ENCODE data around the gene PCP4. TPM values are rescaled to one million over a fixed set of nuclear protein-coding genes. Genes with fewer than 3 reads are reported as not detected.

The PCP4 gene
- total RNA-seq (ENCODE audit: low replicate concordance) = 0.81 TPM in 1 of 2 replicates, not detected in the other

DNA sequence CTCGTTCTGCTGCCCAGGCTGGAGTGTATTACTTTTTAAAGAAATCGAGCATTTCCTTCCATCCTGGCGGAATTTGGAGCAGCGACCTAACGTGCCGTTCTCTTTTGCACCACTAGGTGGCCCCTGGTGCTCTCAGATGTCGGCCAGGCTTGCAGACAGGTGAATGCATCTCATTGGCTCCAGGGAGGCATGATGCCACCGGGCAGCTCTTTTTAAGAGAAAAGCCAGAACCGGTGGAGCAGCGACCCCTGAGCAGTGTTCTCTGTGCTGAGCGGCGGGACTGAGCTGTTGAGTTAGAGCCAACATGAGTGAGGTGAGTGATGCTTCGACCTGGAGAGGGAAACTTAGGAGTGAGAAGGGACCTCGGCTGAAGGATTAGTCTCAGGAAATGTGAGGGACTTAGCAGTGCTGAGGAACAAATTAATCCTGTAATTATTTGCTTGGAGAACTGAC lies at the start of gene PCP4:
PCP4 (plus strand) TSS at position 241 of the 453 bp plus-strand sequence; CDS start at position 305, 64 bp downstream.
- no peak within 1 kb of the TSS for H3K27ac ChIP-seq
- peak; percentile 93 for DNase-seq (ENCODE audit: low spot score)
- no peak within 1 kb of the TSS for H3K27ac Mint-ChIP-seq
- TF ChIP-seq EZH2 (IDR thresholded peaks at IDR 0.05) = no peak
- no peak for TF ChIP-seq EZH2phosphoT487 (IDR thresholded peaks at IDR 0.05)
- TF ChIP-seq CTCF (IDR thresholded peaks at IDR 0.05) = peak; percentile 91
- H2AFZ ChIP-seq (replicated peaks) = peak within 1 kb of the TSS; percentile 54
- peak within 1 kb of the TSS; percentile 34 for H3K4me3 Mint-ChIP-seq
- H3K4me1 ChIP-seq = peaks cover 5% of the 10 kb centered on the region
- H3K36me3 ChIP-seq = no peaks in the 10 kb centered on the region
- peak within 1 kb of the TSS; percentile 60 for H3K4me2 ChIP-seq
- no peaks in the 10 kb centered on the region for H3K9me3 ChIP-seq (ENCODE audit: low read depth)
- H3K9me3 Mint-ChIP-seq = no peaks in the 10 kb centered on the region
- no peaks in the 10 kb centered on the region for H3F3A ChIP-seq (ENCODE audit: low read depth)
- H3K4me1 Mint-ChIP-seq = peaks cover 16% of the 10 kb centered on the region
- H3K79me2 ChIP-seq (ENCODE audit: low read depth) = no peaks in the 10 kb centered on the region
- no peak within 1 kb of the TSS for H3K9ac ChIP-seq
- peaks cover 8% of the 10 kb centered on the region for H3K27me3 ChIP-seq
- H4K20me1 ChIP-seq (ENCODE audit: low read depth) = no peaks in the 10 kb centered on the region
- no peaks in the 10 kb centered on the region for H3K36me3 Mint-ChIP-seq
- H3K27me3 Mint-ChIP-seq (ENCODE audit: insufficient read depth, low read depth) = peaks cover 10% of the 10 kb centered on the region
- no peak within 1 kb of the TSS for H3K4me3 ChIP-seq

GRCh38 chr21:39818557-39818956 lies 48.7 kb upstream of the PCP4 start:
- Histone ChIP-seq H3K36me3 (no peaks in the 10 kb centered on the region), H3F3A (ENCODE audit: low read depth) (no peaks in the 10 kb centered on the region), H3K4me2 (no peak overlapping the region), H3K79me2 (ENCODE audit: low read depth) (no peaks in the 10 kb centered on the region), H3K9ac (no peak overlapping the region), H3K27me3 (no peaks in the 10 kb centered on the region), H4K20me1 (ENCODE audit: low read depth) (no peaks in the 10 kb centered on the region), H3K27ac (no peak overlapping the region), H2AFZ (replicated peaks) (no peak overlapping the region), H3K4me1 (no peaks in the 10 kb centered on the region), H3K9me3 (ENCODE audit: low read depth) (no peaks in the 10 kb centered on the region), H3K4me3 (no peak overlapping the region)
- Mint-ChIP-seq H3K9me3 (no peaks in the 10 kb centered on the region), H3K4me3 (no peak overlapping the region), H3K27ac (no peak overlapping the region), H3K4me1 (no peaks in the 10 kb centered on the region), H3K36me3 (no peaks in the 10 kb centered on the region), H3K27me3 (ENCODE audit: insufficient read depth, low read depth) (no peaks in the 10 kb centered on the region)
- TF ChIP-seq EZH2 (IDR thresholded peaks at IDR 0.05) (no peak), CTCF (IDR thresholded peaks at IDR 0.05) (no peak), EZH2phosphoT487 (IDR thresholded peaks at IDR 0.05) (no peak)
- DNase-seq (ENCODE audit: low spot score) = no peak

GRCh38 chr21:39822042-39822441 lies 45.2 kb upstream of the PCP4 start:
- H3K36me3 ChIP-seq = no peaks in the 10 kb centered on the region
- no peaks in the 10 kb centered on the region for H3F3A ChIP-seq (ENCODE audit: low read depth)
- H3K9me3 ChIP-seq (ENCODE audit: low read depth) = no peaks in the 10 kb centered on the region
- H3K79me2 ChIP-seq (ENCODE audit: low read depth) = no peaks in the 10 kb centered on the region
- no peak overlapping the region for H3K4me3 ChIP-seq
- H2AFZ ChIP-seq (replicated peaks) = no peak overlapping the region
- Mint-ChIP-seq H3K27me3 (ENCODE audit: insufficient read depth, low read depth) (no peaks in the 10 kb centered on the region), H3K27ac (no peak overlapping the region), H3K4me3 (no peak overlapping the region), H3K9me3 (peaks cover 5% of the 10 kb centered on the region), H3K4me1 (no peaks in the 10 kb centered on the region), H3K36me3 (no peaks in the 10 kb centered on the region)
- H3K9ac ChIP-seq = no peak overlapping the region
- TF ChIP-seq EZH2phosphoT487 (IDR thresholded peaks at IDR 0.05) (no peak), EZH2 (IDR thresholded peaks at IDR 0.05) (no peak), CTCF (IDR thresholded peaks at IDR 0.05) (no peak)
- DNase-seq (ENCODE audit: low spot score) = no peak
- no peaks in the 10 kb centered on the region for H3K27me3 ChIP-seq
- no peaks in the 10 kb centered on the region for H3K4me1 ChIP-seq
- no peaks in the 10 kb centered on the region for H4K20me1 ChIP-seq (ENCODE audit: low read depth)
- H3K4me2 ChIP-seq = no peak overlapping the region
- H3K27ac ChIP-seq = no peak overlapping the region
